WTC11 (cell line): ENCODE results near the gene TSPO2. TPM values are rescaled to one million over a fixed set of nuclear protein-coding genes. Genes with fewer than 3 reads are reported as not detected.
A peak's percentile ranks its signal among the peaks of the same experiment; 100 is the strongest.

ENCODE experiments used
- ATAC-seq: fragments of 200-7000 bp; cut with Tn5 transposase; 2 replicates; pipeline ENCODE4 v1.10.0; 2021; ENCODE audit warnings: mild to moderate bottlenecking, moderate library complexity
- CTCF ChIA-PET: fragments of 300-600 bp; sonication (Branson Sonifier 250); formaldehyde crosslinking; loops from one replicate; lab custom pipeline; 2021; ENCODE audit warnings: antibody characterized with exemption; lab: Charles Lee
- POLR2A ChIA-PET: fragments of 350-600 bp; sonication (Branson Sonifier 250); formaldehyde crosslinking; loops from one replicate; lab custom pipeline; 2021; ENCODE audit warnings: antibody characterized with exemption; lab: Charles Lee
- DNase-seq: peaks from one replicate; pipeline ENCODE4 v3.0.0; 2021; ENCODE audit warnings: low spot score
- H3K27ac Mint-ChIP-seq: 2 replicates; pipeline ENCODE4 v1.8.0; 2021; ENCODE audit warnings: mixed read lengths
- H3K27me3 Mint-ChIP-seq: 2 replicates; pipeline ENCODE4 v1.8.0; 2021; ENCODE audit warnings: low read depth, mild to moderate bottlenecking, moderate library complexity, mixed read lengths
- H3K36me3 Mint-ChIP-seq: 2 replicates; pipeline ENCODE4 v1.8.0; 2021; ENCODE audit warnings: mixed read lengths
- H3K4me1 Mint-ChIP-seq: 2 replicates; pipeline ENCODE4 v1.8.0; 2022; ENCODE audit warnings: mixed read lengths
- H3K4me3 Mint-ChIP-seq: 2 replicates; pipeline ENCODE4 v1.8.0; 2021; ENCODE audit warnings: mild to moderate bottlenecking, moderate library complexity, mixed read lengths
- H3K9me3 Mint-ChIP-seq: 2 replicates; pipeline ENCODE4 v1.8.0; 2021; ENCODE audit warnings: mixed read lengths
- AFF4 ChIP-seq: sonication (generic); formaldehyde crosslinking; IDR thresholded peaks from 2 replicates; pipeline ENCODE4 v1.8.1; 2023; ENCODE audit warnings: mild to moderate bottlenecking, missing genetic modification reagents, borderline replicate concordance
- ATF3 ChIP-seq: sonication (generic); formaldehyde crosslinking; conservative IDR thresholded peaks from 2 replicates; pipeline ENCODE4 v1.8.1; 2022; ENCODE audit warnings: mild to moderate bottlenecking, missing genetic modification reagents
- ATF6 ChIP-seq: sonication (generic); formaldehyde crosslinking; IDR thresholded peaks from 2 replicates; pipeline ENCODE4 v1.8.1; 2023; ENCODE audit warnings: mild to moderate bottlenecking, missing genetic modification reagents
- CDX4 ChIP-seq: fragments of 250-450 bp; sonication (Bioruptor Pico); IDR thresholded peaks from 2 replicates; pipeline ENCODE4 v1.9.0; 2021; ENCODE audit warnings: moderate library complexity, mild to moderate bottlenecking, inconsistent platforms, borderline replicate concordance
- CTCF ChIP-seq: fragments of 200-600 bp; IDR thresholded peaks from 2 replicates; pipeline ENCODE4 v1.8.0; 2022; ENCODE audit warnings: antibody characterized with exemption
- ERG ChIP-seq: fragments of 250-450 bp; sonication (Bioruptor Pico); IDR thresholded peaks from 2 replicates; pipeline ENCODE4 v1.8.0; 2021; ENCODE audit warnings: mild to moderate bottlenecking
- GRHL2 ChIP-seq: fragments of 250-450 bp; sonication (Bioruptor Pico); IDR thresholded peaks from 2 replicates; pipeline ENCODE4 v1.8.0; 2022; ENCODE audit warnings: mild to moderate bottlenecking, moderate library complexity; ENCODE audit not compliant: insufficient replicate concordance, severe bottlenecking
- HMGXB4 ChIP-seq: sonication (generic); formaldehyde crosslinking; IDR thresholded peaks from 2 replicates; pipeline ENCODE4 v1.8.1; 2023; ENCODE audit warnings: mild to moderate bottlenecking, moderate library complexity, missing genetic modification reagents
- IRF1 ChIP-seq: sonication (generic); formaldehyde crosslinking; IDR thresholded peaks from 2 replicates; pipeline ENCODE4 v1.8.0; 2023; ENCODE audit warnings: missing genetic modification reagents
- JUN ChIP-seq: sonication (generic); formaldehyde crosslinking; IDR thresholded peaks from 2 replicates; pipeline ENCODE4 v1.8.0; 2023; ENCODE audit warnings: mild to moderate bottlenecking, missing genetic modification reagents
- NR2C2 ChIP-seq: sonication (generic); formaldehyde crosslinking; IDR thresholded peaks from 2 replicates; pipeline ENCODE4 v1.8.0; 2022; ENCODE audit warnings: mild to moderate bottlenecking, missing genetic modification reagents
- OVOL2 ChIP-seq: fragments of 250-450 bp; sonication (Bioruptor Pico); IDR thresholded peaks from 2 replicates; pipeline ENCODE4 v1.9.0; 2021; ENCODE audit warnings: mild to moderate bottlenecking, borderline replicate concordance
- SMAD3 ChIP-seq: sonication (generic); formaldehyde crosslinking; IDR thresholded peaks from 2 replicates; pipeline ENCODE4 v1.8.0; 2022; ENCODE audit warnings: missing genetic modification reagents, mild to moderate bottlenecking, borderline replicate concordance
- TEAD1 ChIP-seq: sonication (generic); formaldehyde crosslinking; IDR thresholded peaks from 2 replicates; pipeline ENCODE4 v1.8.0; 2022; ENCODE audit warnings: mild to moderate bottlenecking, missing genetic modification reagents
- USF1 ChIP-seq: sonication (generic); formaldehyde crosslinking; IDR thresholded peaks from 2 replicates; pipeline ENCODE4 v1.8.0; 2022; ENCODE audit warnings: mild to moderate bottlenecking, missing genetic modification reagents
- ZMAT4 ChIP-seq: fragments of 250-450 bp; sonication (Bioruptor Pico); IDR thresholded peaks from 2 replicates; pipeline ENCODE4 v1.9.0; 2021; ENCODE audit warnings: mild to moderate bottlenecking
- ZNF416 ChIP-seq: fragments of 250-450 bp; sonication (Bioruptor Pico); IDR thresholded peaks from 2 replicates; pipeline ENCODE4 v1.9.0; 2021; ENCODE audit warnings: mild to moderate bottlenecking, inconsistent platforms
- total RNA-seq: library from RNA; stranded (reverse); gene quantifications from 3 replicates; pipeline ENCODE4 v1.2.3, GENCODE V29; 2021

TSPO2 gene
- total RNA-seq, 1 experiment from 2014 or later, result not detected

GRCh38 chr6:41079080-41079479 is 36.8 kb downstream of the TSPO2 start:
- peak overlapping the region; percentile 9 for H3K27ac Mint-ChIP-seq
- H3K27me3 Mint-ChIP-seq, result no peaks in the 10 kb centered on the region
- H3K4me1 Mint-ChIP-seq, result peaks cover 26% of the 10 kb centered on the region
- no peak overlapping the region for H3K4me3 Mint-ChIP-seq
- no peaks in the 10 kb centered on the region for H3K9me3 Mint-ChIP-seq
- H3K36me3 Mint-ChIP-seq, result peaks cover 51% of the 10 kb centered on the region
- DNase-seq (no peak), ATAC-seq (no peak)
- CTCF ChIA-PET, result no interaction called here
- no peak for TF ChIP-seq HMGXB4 (CRISPR knock-in tag)
- TF ChIP-seq ATF3 (CRISPR knock-in tag), result no peak
- TF ChIP-seq TEAD1, result no peak
- no peak for TF ChIP-seq USF1
- no peak for TF ChIP-seq GRHL2
- no peak for TF ChIP-seq IRF1 (CRISPR knock-in tag)
- TF ChIP-seq ZNF416, result no peak
- POLR2A ChIA-PET, result no interaction called here

- POLR2A ChIA-PET, result no interaction called here
- TF ChIP-seq CDX4 (CRISPR knock-in tag) (no peak), OVOL2 (CRISPR knock-in tag) (no peak), NR2C2 (no peak), ATF6 (no peak), ZMAT4 (no peak), ZNF416 (no peak)
- TF ChIP-seq, all 79 proteins: peak for 0
- peaks cover 11% of the 10 kb centered on the region for H3K4me1 Mint-ChIP-seq
- CTCF ChIA-PET, result no interaction called here
- no peak overlapping the region for H3K4me3 Mint-ChIP-seq
- no peaks in the 10 kb centered on the region for H3K9me3 Mint-ChIP-seq
- no peak overlapping the region for H3K27ac Mint-ChIP-seq
- H3K27me3 Mint-ChIP-seq, result no peaks in the 10 kb centered on the region
- no peak for ATAC-seq
- peaks cover 57% of the 10 kb centered on the region for H3K36me3 Mint-ChIP-seq
- no peak for DNase-seq
Observed at GRCh38 chr6:41080621-41081020, 38.4 kb downstream of the TSPO2 start.

GRCh38 chr6:41083072-41083471 is 40.8 kb downstream of the TSPO2 start:
- CTCF ChIA-PET, result no interaction called here
- no peaks in the 10 kb centered on the region for H3K27me3 Mint-ChIP-seq
- DNase-seq (no peak), ATAC-seq (no peak)
- POLR2A ChIA-PET, result no interaction called here
- no peak overlapping the region for H3K27ac Mint-ChIP-seq
- H3K36me3 Mint-ChIP-seq, result peaks cover 79% of the 10 kb centered on the region
- H3K4me3 Mint-ChIP-seq, result no peak overlapping the region
- H3K4me1 Mint-ChIP-seq, result no peaks in the 10 kb centered on the region
- no peaks in the 10 kb centered on the region for H3K9me3 Mint-ChIP-seq
- TF ChIP-seq ERG (no peak), CTCF (no peak), JUN (CRISPR knock-in tag) (no peak), AFF4 (CRISPR knock-in tag) (no peak), OVOL2 (CRISPR knock-in tag) (no peak), SMAD3 (CRISPR knock-in tag) (no peak)
